ENCODE results near the gene DCDC2. TPM values are rescaled to one million over a fixed set of nuclear protein-coding genes. Genes with fewer than 3 reads are reported as not detected.

The DCDC2 gene
- total and polyA plus RNA-seq, 2 donors (not counting 3 experiments of a cell fraction or from before 2014, with no cell fraction given): not detected

DNA sequence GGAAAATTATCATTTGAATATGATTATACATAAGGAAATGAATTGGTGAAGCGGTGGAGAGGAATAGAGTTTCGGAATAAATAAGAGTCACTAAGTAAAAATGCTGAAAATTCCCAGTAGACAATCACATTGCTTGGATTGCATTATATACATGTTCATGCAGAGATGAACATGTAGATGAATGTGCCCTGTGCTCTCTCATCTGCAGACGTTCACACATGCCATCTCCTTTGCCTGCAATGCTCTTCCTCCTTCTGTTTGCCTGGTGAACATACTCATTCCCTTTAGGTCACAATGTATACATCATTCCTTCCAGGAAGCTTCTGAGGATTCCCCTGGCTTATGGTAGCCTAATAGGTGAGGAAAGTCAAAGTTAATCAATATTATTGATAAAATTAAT is 17.9 kb downstream of the DCDC2 start:
- intact Hi-C loops (cut with micrococcal nuclease) (no loop called here), dilution Hi-C loops (cut with MboI; ENCODE audit: extremely low pct_ligation_motif_present, low sequenced_read_pairs) (no loop called here)
- H3K4me2 ChIP-seq (ENCODE audit: insufficient read depth, low read length): no peak overlapping the region
- H3K27me3 ChIP-seq (ENCODE audit: control insufficient read depth in 2 of 2, insufficient read depth in 2 of 2, low read length in 2 of 2): no peaks in the 10 kb centered on the region
- TF ChIP-seq FOS (IDR thresholded peaks at IDR 0.05; ENCODE audit: borderline replicate concordance, insufficient read depth, low read length) (no peak), MYC (IDR thresholded peaks at IDR 0.05; ENCODE audit: low read depth, low read length) (no peak), POLR2A (IDR thresholded peaks at IDR 0.05; ENCODE audit: low read depth, low read length) (no peak), GATA2 (IDR thresholded peaks at IDR 0.05; ENCODE audit: insufficient read depth, insufficient read length, low read depth, low read length) (no peak)
- TF ChIP-seq, protein P1, sequence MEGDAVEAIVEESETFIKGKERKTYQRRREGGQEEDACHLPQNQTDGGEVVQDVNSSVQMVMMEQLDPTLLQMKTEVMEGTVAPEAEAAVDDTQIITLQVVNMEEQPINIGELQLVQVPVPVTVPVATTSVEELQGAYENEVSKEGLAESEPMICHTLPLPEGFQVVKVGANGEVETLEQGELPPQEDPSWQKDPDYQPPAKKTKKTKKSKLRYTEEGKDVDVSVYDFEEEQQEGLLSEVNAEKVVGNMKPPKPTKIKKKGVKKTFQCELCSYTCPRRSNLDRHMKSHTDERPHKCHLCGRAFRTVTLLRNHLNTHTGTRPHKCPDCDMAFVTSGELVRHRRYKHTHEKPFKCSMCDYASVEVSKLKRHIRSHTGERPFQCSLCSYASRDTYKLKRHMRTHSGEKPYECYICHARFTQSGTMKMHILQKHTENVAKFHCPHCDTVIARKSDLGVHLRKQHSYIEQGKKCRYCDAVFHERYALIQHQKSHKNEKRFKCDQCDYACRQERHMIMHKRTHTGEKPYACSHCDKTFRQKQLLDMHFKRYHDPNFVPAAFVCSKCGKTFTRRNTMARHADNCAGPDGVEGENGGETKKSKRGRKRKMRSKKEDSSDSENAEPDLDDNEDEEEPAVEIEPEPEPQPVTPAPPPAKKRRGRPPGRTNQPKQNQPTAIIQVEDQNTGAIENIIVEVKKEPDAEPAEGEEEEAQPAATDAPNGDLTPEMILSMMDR (IDR thresholded peaks at IDR 0.05; ENCODE audit: extremely low read depth in 1 of 2, insufficient read depth in 1 of 2, low read depth in 1 of 2, low read length in 2 of 2): no peak
- no peak for DNase-seq (ENCODE audit: low read depth, low spot score)
- no peaks in the 10 kb centered on the region for H3K79me2 ChIP-seq (ENCODE audit: control insufficient read depth, insufficient read depth, low read length)
- no peak overlapping the region for H2AFZ ChIP-seq (ENCODE audit: low read depth, low read length)
- H3K36me3 ChIP-seq (ENCODE audit: control insufficient read depth in 2 of 2, extremely low read depth in 1 of 2, insufficient read depth in 2 of 2, low read length in 2 of 2): no peaks in the 10 kb centered on the region
- H3K4me1 ChIP-seq (ENCODE audit: control insufficient read depth, extremely low read depth, insufficient read depth, low read length): no peaks in the 10 kb centered on the region
- no peak for FAIRE-seq
- POLR2A ChIA-PET: no interaction called here
- CTCF ChIA-PET: interaction anchor here (0.9 kb wide), 1 partner anchor 57 kb away, joined by 3 read pairs; no protein-coding TSS in a partner anchor
- no peaks in the 10 kb centered on the region for H3K9me1 ChIP-seq (replicated peaks; ENCODE audit: control insufficient read depth, extremely low read depth, insufficient read depth, low read length)
- no peaks in the 10 kb centered on the region for H4K20me1 ChIP-seq (replicated peaks; ENCODE audit: control insufficient read depth, extremely low read depth, insufficient read depth, low read length)
- H3K9me3 ChIP-seq (replicated peaks; ENCODE audit: control insufficient read depth, insufficient read depth, low read length): no peaks in the 10 kb centered on the region
- no peak overlapping the region for H3K27ac ChIP-seq (ENCODE audit: insufficient read depth, low read depth, low read length)
- H3K9ac ChIP-seq (replicated peaks; ENCODE audit: extremely low read depth, insufficient read depth, low read length): no peak overlapping the region
- no peak overlapping the region for H3K4me3 ChIP-seq (replicated peaks in 1 of 3; ENCODE audit: insufficient read depth in 1 of 3, low read depth in 1 of 3, low read length in 3 of 3)
- no TSS peak for BruUV-seq (replicated peaks)

DNA sequence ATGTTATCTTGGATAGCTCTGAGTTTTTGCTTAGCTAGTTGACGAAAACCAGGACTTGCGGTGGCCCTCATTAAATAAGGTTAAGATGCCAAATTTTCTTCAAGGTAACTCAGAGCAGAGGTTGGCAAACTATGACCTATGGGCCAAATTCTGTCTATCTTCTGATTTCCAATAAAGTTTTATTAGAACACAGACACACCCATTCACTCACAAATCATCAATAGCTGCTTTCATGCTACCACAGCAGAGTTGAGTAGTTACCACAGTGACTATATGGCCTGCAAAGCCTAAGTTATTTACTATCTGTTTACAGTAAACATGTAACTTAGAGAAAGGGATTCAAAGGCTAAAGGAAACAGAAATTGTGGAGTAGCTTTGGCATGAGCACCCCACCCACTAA is 23.6 kb downstream of the DCDC2 start:
- DNase-seq (ENCODE audit: low read depth, low spot score) (no peak), FAIRE-seq (no peak)
- no peaks in the 10 kb centered on the region for H3K9me1 ChIP-seq (replicated peaks; ENCODE audit: control insufficient read depth, extremely low read depth, insufficient read depth, low read length)
- H3K79me2 ChIP-seq (ENCODE audit: control insufficient read depth, insufficient read depth, low read length): no peaks in the 10 kb centered on the region
- no peak overlapping the region for H3K4me2 ChIP-seq (ENCODE audit: insufficient read depth, low read length)
- H3K9ac ChIP-seq (replicated peaks; ENCODE audit: extremely low read depth, insufficient read depth, low read length): no peak overlapping the region
- no TSS peak for BruUV-seq (replicated peaks)
- no peaks in the 10 kb centered on the region for H3K9me3 ChIP-seq (replicated peaks; ENCODE audit: control insufficient read depth, insufficient read depth, low read length)
- H3K27me3 ChIP-seq (ENCODE audit: control insufficient read depth in 2 of 2, insufficient read depth in 2 of 2, low read length in 2 of 2): no peaks in the 10 kb centered on the region
- no peak overlapping the region for H3K4me3 ChIP-seq (replicated peaks in 1 of 3; ENCODE audit: insufficient read depth in 1 of 3, low read depth in 1 of 3, low read length in 3 of 3)
- no peak overlapping the region for H2AFZ ChIP-seq (ENCODE audit: low read depth, low read length)
- dilution Hi-C loops (cut with MboI; ENCODE audit: extremely low pct_ligation_motif_present, low sequenced_read_pairs) (no loop called here), intact Hi-C loops (cut with micrococcal nuclease) (no loop called here)
- no peaks in the 10 kb centered on the region for H4K20me1 ChIP-seq (replicated peaks; ENCODE audit: control insufficient read depth, extremely low read depth, insufficient read depth, low read length)
- H3K27ac ChIP-seq (ENCODE audit: insufficient read depth, low read depth, low read length): no peak overlapping the region
- no peaks in the 10 kb centered on the region for H3K36me3 ChIP-seq (ENCODE audit: control insufficient read depth in 2 of 2, extremely low read depth in 1 of 2, insufficient read depth in 2 of 2, low read length in 2 of 2)
- H3K4me1 ChIP-seq (ENCODE audit: control insufficient read depth, extremely low read depth, insufficient read depth, low read length): no peaks in the 10 kb centered on the region
- POLR2A ChIA-PET: no interaction called here
- no peak for TF ChIP-seq JUN (IDR thresholded peaks at IDR 0.05; ENCODE audit: borderline replicate concordance, insufficient read depth, insufficient read length, low read depth)
- TF ChIP-seq EZH2 (IDR thresholded peaks at IDR 0.05; ENCODE audit: borderline replicate concordance, low read depth, low read length, severe bottlenecking): no peak
- TF ChIP-seq, protein P1 (IDR thresholded peaks at IDR 0.05; ENCODE audit: extremely low read depth in 1 of 2, insufficient read depth in 1 of 2, low read depth in 1 of 2, low read length in 2 of 2): no peak
- TF ChIP-seq, protein P2, sequence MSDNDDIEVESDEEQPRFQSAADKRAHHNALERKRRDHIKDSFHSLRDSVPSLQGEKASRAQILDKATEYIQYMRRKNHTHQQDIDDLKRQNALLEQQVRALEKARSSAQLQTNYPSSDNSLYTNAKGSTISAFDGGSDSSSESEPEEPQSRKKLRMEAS (IDR thresholded peaks at IDR 0.05; ENCODE audit: insufficient read depth, insufficient read length): no peak
- TF ChIP-seq FOS (IDR thresholded peaks at IDR 0.05; ENCODE audit: borderline replicate concordance, insufficient read depth, low read length): no peak
- CTCF ChIA-PET: no interaction called here
